PC-3 (cell line): ENCODE results near the gene PIGZ. TPM values are rescaled to one million over a fixed set of nuclear protein-coding genes. Genes with fewer than 3 reads are reported as not detected.

Experiments used
- ATAC-seq: fragments of 200-7000 bp; cut with Tn5 transposase; 2 replicates; pipeline ENCODE4 v1.9.1; 2020; ENCODE audit warnings: mild to moderate bottlenecking, moderate library complexity
- BruUV-seq: library from RNA; stranded (reverse); fragments of 400-500 nt; replicated peaks from 2 replicates; lab custom pipeline; 2021; lab: Mats Ljungman, UMichigan
- CTCF ChIA-PET: fragments of 300-600 bp; sonication (Branson Sonifier 250); formaldehyde crosslinking; loops from one replicate; lab custom pipeline; 2022; ENCODE audit warnings: antibody characterized with exemption; lab: Charles Lee
- POLR2A ChIA-PET: fragments of 300-600 bp; sonication (Branson Sonifier 250); formaldehyde crosslinking; loops from one replicate; lab custom pipeline; 2022; ENCODE audit warnings: antibody characterized with exemption; ENCODE audit not compliant: unreplicated experiment; lab: Charles Lee
- DNase-seq: peaks from one replicate; pipeline ENCODE4 v3.0.0-alpha.2; 2015
- H2AFZ ChIP-seq: fragments of 300-600 bp; sonication (generic); 2 replicates; pipeline ENCODE4 v1.6.0; 2016; ENCODE audit warnings: antibody characterized with exemption, low read length
- H3F3A ChIP-seq: fragments of 300-600 bp; sonication (generic); one replicate; pipeline ENCODE4 v1.6.0; 2017; ENCODE audit warnings: antibody characterized with exemption, low read length, control low read depth, mild to moderate bottlenecking; ENCODE audit not compliant: unreplicated experiment
- H3K27ac ChIP-seq: fragments of 300-600 bp; sonication (generic); 2 replicates; pipeline ENCODE4 v1.5.1; 2016; ENCODE audit warnings: mild to moderate bottlenecking, low read length
- H3K27me3 ChIP-seq: fragments of 300-600 bp; sonication (generic); 2 replicates; pipeline ENCODE4 v1.6.1; 2016; ENCODE audit warnings: low read length, mixed read lengths
- H3K36me3 ChIP-seq: fragments of 300-600 bp; sonication (generic); 2 replicates; pipeline ENCODE4 v1.6.1; 2016; ENCODE audit warnings: low read depth, mixed run types, low read length, mixed read lengths
- H3K4me1 ChIP-seq: fragments of 300-600 bp; sonication (generic); 2 replicates; pipeline ENCODE4 v1.5.1; 2016; ENCODE audit warnings: low read length; ENCODE audit not compliant: insufficient read depth
- H3K4me2 ChIP-seq: fragments of 300-600 bp; sonication (generic); 2 replicates; pipeline ENCODE4 v1.6.0; 2016; ENCODE audit warnings: low read length
- H3K4me3 ChIP-seq: fragments of 300-600 bp; sonication (generic); 2 replicates; pipeline ENCODE4 v1.5.1; 2016; ENCODE audit warnings: mild to moderate bottlenecking, low read length, mixed read lengths
- H3K79me2 ChIP-seq: fragments of 300-600 bp; sonication (generic); 2 replicates; pipeline ENCODE4 v1.6.1; 2017; ENCODE audit warnings: low read length, mixed read lengths
- H3K9ac ChIP-seq: fragments of 300-600 bp; sonication (generic); 2 replicates; pipeline ENCODE4 v1.6.0; 2016; ENCODE audit warnings: mild to moderate bottlenecking, low read length
- H3K9me2 ChIP-seq: fragments of 300-600 bp; sonication (generic); replicated peaks from 2 replicates; pipeline ENCODE4 v1.6.1; 2016; ENCODE audit warnings: mixed run types, low read length, mixed read lengths
- H3K9me3 ChIP-seq: fragments of 300-600 bp; sonication (generic); 2 replicates; pipeline ENCODE4 v1.6.1; 2016; ENCODE audit warnings: low read length, mixed read lengths
- H4K20me1 ChIP-seq: fragments of 300-600 bp; sonication (generic); 2 replicates; pipeline ENCODE4 v1.6.1; 2016; ENCODE audit warnings: low read length, mixed read lengths
- CTCF ChIP-seq: fragments of 300-600 bp; sonication (generic); conservative IDR thresholded peaks from 2 replicates; pipeline ENCODE4 v1.5.1; 2017; ENCODE audit warnings: antibody characterized with exemption, low read depth, mild to moderate bottlenecking, low read length
- EZH2 ChIP-seq: fragments of 300-600 bp; sonication (generic); IDR thresholded peaks from one replicate; pipeline ENCODE4 v1.6.1; 2017; ENCODE audit warnings: antibody characterized with exemption, mild to moderate bottlenecking, low read length; ENCODE audit not compliant: unreplicated experiment
- EZH2phosphoT487 ChIP-seq: fragments of 300-600 bp; sonication (generic); IDR thresholded peaks from 2 replicates; pipeline ENCODE4 v1.6.1; 2018; ENCODE audit warnings: mild to moderate bottlenecking, antibody characterized with exemption, low read length, borderline replicate concordance
- intact Hi-C: fragments of 100-400 bp; cut with micrococcal nuclease; formaldehyde crosslinking; loops from 2 replicates; pipeline ENCODE4 v1.9.0; 2023
- total RNA-seq: library from RNA; depleted of rRNA; stranded (reverse); fragments of >200 nt; gene quantifications from 2 replicates; pipeline ENCODE4 v1.2.3, GENCODE V29; 2014

PIGZ gene
- total RNA-seq, 1 experiment from 2014 or later, result 1.6 TPM

GRCh38 chr3:197006446-197006845 is 37.8 kb upstream of the PIGZ start:
- H3K36me3 ChIP-seq, result no peaks in the 10 kb centered on the region
- H3F3A ChIP-seq, result no peaks in the 10 kb centered on the region
- H3K4me1 ChIP-seq, result peaks cover 12% of the 10 kb centered on the region
- ATAC-seq, result no peak
- no peaks in the 10 kb centered on the region for H4K20me1 ChIP-seq
- H3K4me2 ChIP-seq, result no peak overlapping the region
- BruUV-seq, result no TSS peak
- no peak overlapping the region for H3K9ac ChIP-seq
- H3K27me3 ChIP-seq, result no peaks in the 10 kb centered on the region
- no peak overlapping the region for H3K4me3 ChIP-seq
- intact Hi-C loops, result no loop called here
- no peak overlapping the region for H3K27ac ChIP-seq
- no peaks in the 10 kb centered on the region for H3K9me3 ChIP-seq
- no peaks in the 10 kb centered on the region for H3K9me2 ChIP-seq
- CTCF ChIA-PET, result no interaction called here
- POLR2A ChIA-PET, result no interaction called here
- DNase-seq, result no peak
- peaks cover 5% of the 10 kb centered on the region for H3K79me2 ChIP-seq
- TF ChIP-seq CTCF, result no peak
- no peak for TF ChIP-seq EZH2phosphoT487
- no peak for TF ChIP-seq EZH2
- H2AFZ ChIP-seq, result no peak overlapping the region

- peak overlapping the region; percentile 98 for H3K4me2 ChIP-seq
- H3K79me2 ChIP-seq, result peaks cover 5% of the 10 kb centered on the region
- no peaks in the 10 kb centered on the region for H4K20me1 ChIP-seq
- ATAC-seq, result peak; percentile 34
- H3K9ac ChIP-seq, result peak overlapping the region; percentile 88
- TSS peak; percentile 76 for BruUV-seq
- DNase-seq, result peak; percentile 39
- peak overlapping the region; percentile 83 for H3K4me3 ChIP-seq
- TF ChIP-seq EZH2 (no peak), CTCF (no peak), EZH2phosphoT487 (no peak)
- no peaks in the 10 kb centered on the region for H3K9me3 ChIP-seq
- CTCF ChIA-PET, result interaction anchor here (0.6 to 1.1 kb wide), 5 partner anchors 12 to 164 kb away, joined by 6 to 9 read pairs (median 7); partner anchors contain the start of gene MELTF
- POLR2A ChIA-PET, result interaction anchor here (0.6 to 1.0 kb wide), 2 partner anchors 26 to 198 kb away, joined by 5 to 9 read pairs; partner anchors contain the start of gene MELTF
- H3K36me3 ChIP-seq, result no peaks in the 10 kb centered on the region
- no peaks in the 10 kb centered on the region for H3F3A ChIP-seq
- no peaks in the 10 kb centered on the region for H3K9me2 ChIP-seq
- H3K4me1 ChIP-seq, result peaks cover 12% of the 10 kb centered on the region
- intact Hi-C loops, result loop anchor here (1.0 kb wide), 2 partner anchors 24 to 184 kb away; no protein-coding TSS in a partner anchor
- H2AFZ ChIP-seq, result peak overlapping the region; percentile 71
- peak overlapping the region; percentile 50 for H3K27ac ChIP-seq
- H3K27me3 ChIP-seq, result no peaks in the 10 kb centered on the region
Observed at GRCh38 chr3:197003461-197004385, 35.1 kb upstream of the PIGZ start.
